Measurements from ENCODE around the gene TGIF2LX.
"Not testable (repeated sequence)": the region's sequence is repeated elsewhere in the genome, so short reads cannot be mapped to it uniquely, and the experiment has no call there.

The TGIF2LX gene

GRCh38 chrX:89921665-89922064 lies at the start of gene TGIF2LX:
TGIF2LX (plus strand) TSS chrX:89921908; CDS start chrX:89922086, 178 bp downstream.
- DNase-seq: not testable (repeated sequence)

DNA sequence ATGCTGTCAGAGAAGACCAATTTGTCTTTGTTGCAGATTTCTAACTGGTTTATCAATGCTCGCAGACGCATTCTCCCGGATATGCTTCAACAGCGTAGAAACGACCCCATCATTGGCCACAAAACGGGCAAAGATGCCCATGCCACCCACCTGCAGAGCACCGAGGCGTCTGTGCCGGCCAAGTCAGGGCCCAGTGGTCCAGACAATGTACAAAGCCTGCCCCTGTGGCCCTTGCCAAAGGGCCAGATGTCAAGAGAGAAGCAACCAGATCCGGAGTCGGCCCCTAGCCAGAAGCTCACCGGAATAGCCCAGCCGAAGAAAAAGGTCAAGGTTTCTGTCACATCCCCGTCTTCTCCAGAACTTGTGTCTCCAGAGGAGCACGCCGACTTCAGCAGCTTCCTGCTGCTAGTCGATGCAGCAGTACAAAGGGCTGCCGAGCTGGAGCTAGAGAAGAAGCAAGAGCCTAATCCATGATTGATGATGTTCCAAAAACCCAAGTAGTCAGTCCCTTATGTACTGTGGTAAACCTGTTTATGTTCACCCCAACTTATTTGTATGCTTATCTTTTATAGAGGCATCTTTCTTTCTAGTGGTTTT lies 728 bp downstream of the TGIF2LX start:
- not testable (repeated sequence) for DNase-seq

- DNase-seq: not testable (repeated sequence)
Measured at GRCh38 chrX:89943077-89943476, 21.4 kb downstream of the TGIF2LX start.

GRCh38 chrX:89965588-89965987 lies 43.9 kb downstream of the TGIF2LX start:
- not testable (repeated sequence) for DNase-seq

Measured in NCI-H2107 (cell line).